Prostate gland (tissue), 2 donors: Measurements from ENCODE around the gene PLEKHN1. TPM values are rescaled to one million over a fixed set of nuclear protein-coding genes. Genes with fewer than 3 reads are reported as not detected.

Experiments used
- DNase-seq: peaks from one replicate; pipeline ENCODE4 v3.0.0-alpha.2; 2019; ENCODE audit warnings: low spot score
- H3K27ac ChIP-seq, 2 donors: fragments of 200-600 bp; sonication (generic); 2 replicates each; pipeline ENCODE4 v1.5.1; 2017 to 2019
- H3K27me3 ChIP-seq: fragments of 200-600 bp; sonication (generic); replicated peaks from 2 replicates; pipeline ENCODE4 v1.5.1; 2019; ENCODE audit not compliant: insufficient read depth
- H3K36me3 ChIP-seq, 2 donors: fragments of 200-600 bp; sonication (generic); 1 replicate in 1 of 2; 2 replicates in 1 of 2; pipeline versions ENCODE4 v1.5.1 to v1.8.1; 2017 to 2019
- H3K4me1 ChIP-seq: fragments of 200-600 bp; sonication (generic); replicated peaks from 2 replicates; pipeline ENCODE4 v1.5.1; 2019
- H3K4me3 ChIP-seq, 2 donors: fragments of 200-600 bp; sonication (generic); 2 replicates each; pipeline ENCODE4 v1.5.1; 2017 to 2019
- H3K9me3 ChIP-seq: fragments of 200-600 bp; sonication (generic); 2 replicates; pipeline ENCODE4 v1.5.1; 2017
- CTCF ChIP-seq, 4 experiments: fragments of 200-600 bp in 2 of 4; fragments of 450-650 bp in 2 of 4; sonication (generic) in 2 of 4; IDR thresholded peaks; 1 replicate in 3 of 4; 2 replicates in 1 of 4; pipeline ENCODE4 v1.5.1; 2016 to 2019; ENCODE audit warnings: antibody characterized with exemption in 4 of 4, mild to moderate bottlenecking in 2 of 4, moderate library complexity in 2 of 4
- POLR2A ChIP-seq: fragments of 450-650 bp; IDR thresholded peaks from one replicate; pipeline ENCODE4 v1.6.1; 2016; ENCODE audit warnings: antibody characterized with exemption, mild to moderate bottlenecking
- POLR2AphosphoS5 ChIP-seq: sonication (generic); formaldehyde crosslinking; IDR thresholded peaks from one replicate; pipeline ENCODE4 v1.6.1; 2017; ENCODE audit warnings: antibody characterized with exemption
- WGBS: methylation state at CpG from one replicate; pipeline ENCODE4 v1.1.5; 2018; 5-methylcytosine and 5-hydroxymethylcytosine counted together
- intact Hi-C: fragments of 100-400 bp; cut with DNase I; formaldehyde crosslinking; loops from one replicate; pipeline ENCODE4 v1.14.2; 2022
- total RNA-seq, 2 donors: library from RNA; depleted of rRNA; stranded (reverse); fragments of >200 nt; gene quantifications; one replicate each; pipeline ENCODE4 v1.1.0, GENCODE V29; 2016

The PLEKHN1 gene
- total RNA-seq, 2 donors from 2014 or later, result 1.4 to 6.4 TPM

- H3K4me3 ChIP-seq, result no peak overlapping the region
- peaks cover 2% of the 10 kb centered on the region for H3K4me1 ChIP-seq
- TF ChIP-seq POLR2A, result no peak
- no peak for TF ChIP-seq POLR2AphosphoS5
- TF ChIP-seq CTCF (IDR thresholded peaks at IDR 0.05), result no peak
- no peaks in the 10 kb centered on the region for H3K36me3 ChIP-seq
- 79% methylated on average over 41 of the region's 60 CpGs for WGBS
- peaks cover 1% of the 10 kb centered on the region for H3K27me3 ChIP-seq
- H3K27ac ChIP-seq, result no peak overlapping the region
- no peak for DNase-seq
- no peaks in the 10 kb centered on the region for H3K9me3 ChIP-seq
- intact Hi-C loops, result no loop called here
Observed at GRCh38 chr1:978835-979743, 12.8 kb downstream of the PLEKHN1 start.

DNA sequence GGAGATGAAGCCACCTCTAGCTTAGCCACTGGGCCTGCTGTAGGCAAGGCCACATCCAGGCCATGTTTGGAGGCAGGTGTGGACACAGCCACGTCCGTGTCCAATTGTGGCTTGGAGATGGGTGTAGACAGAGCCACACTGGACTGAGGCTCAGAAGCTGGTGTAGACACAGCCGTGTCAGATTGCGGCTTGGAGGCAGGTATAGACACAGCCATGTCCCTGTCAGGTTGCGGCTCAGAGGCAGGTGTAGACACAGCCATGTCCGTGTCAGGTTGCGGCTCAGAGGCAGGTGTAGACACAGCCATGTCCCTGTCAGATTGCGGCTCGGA lies 13.4 kb downstream of the PLEKHN1 start:
- Histone ChIP-seq H3K27ac (no peak overlapping the region), H3K9me3 (no peaks in the 10 kb centered on the region), H3K36me3 (no peaks in the 10 kb centered on the region), H3K4me3 (no peak overlapping the region), H3K27me3 (peaks cover 1% of the 10 kb centered on the region), H3K4me1 (peaks cover 2% of the 10 kb centered on the region)
- 77% methylated on average over 9 of the region's 9 CpGs for whole genome bisulfite sequencing
- intact Hi-C loops, result no loop called here
- no peak for TF ChIP-seq CTCF (IDR thresholded peaks at IDR 0.05)
- no peak for TF ChIP-seq POLR2A
- no peak for TF ChIP-seq POLR2AphosphoS5
- DNase-seq, result no peak

- Histone ChIP-seq H3K36me3 (no peaks in the 10 kb centered on the region), H3K9me3 (no peaks in the 10 kb centered on the region), H3K4me1 (peaks cover 2% of the 10 kb centered on the region), H3K27ac (no peak overlapping the region), H3K27me3 (peaks cover 1% of the 10 kb centered on the region), H3K4me3 (no peak overlapping the region)
- TF ChIP-seq POLR2AphosphoS5 (no peak), CTCF (IDR thresholded peaks at IDR 0.05) (no peak), POLR2A (no peak)
- intact Hi-C loops, result no loop called here
- WGBS, result 62% methylated on average over 13 of the region's 13 CpGs
- no peak for DNase-seq
Observed at GRCh38 chr1:980137-980571, 13.9 kb downstream of the PLEKHN1 start.

DNA sequence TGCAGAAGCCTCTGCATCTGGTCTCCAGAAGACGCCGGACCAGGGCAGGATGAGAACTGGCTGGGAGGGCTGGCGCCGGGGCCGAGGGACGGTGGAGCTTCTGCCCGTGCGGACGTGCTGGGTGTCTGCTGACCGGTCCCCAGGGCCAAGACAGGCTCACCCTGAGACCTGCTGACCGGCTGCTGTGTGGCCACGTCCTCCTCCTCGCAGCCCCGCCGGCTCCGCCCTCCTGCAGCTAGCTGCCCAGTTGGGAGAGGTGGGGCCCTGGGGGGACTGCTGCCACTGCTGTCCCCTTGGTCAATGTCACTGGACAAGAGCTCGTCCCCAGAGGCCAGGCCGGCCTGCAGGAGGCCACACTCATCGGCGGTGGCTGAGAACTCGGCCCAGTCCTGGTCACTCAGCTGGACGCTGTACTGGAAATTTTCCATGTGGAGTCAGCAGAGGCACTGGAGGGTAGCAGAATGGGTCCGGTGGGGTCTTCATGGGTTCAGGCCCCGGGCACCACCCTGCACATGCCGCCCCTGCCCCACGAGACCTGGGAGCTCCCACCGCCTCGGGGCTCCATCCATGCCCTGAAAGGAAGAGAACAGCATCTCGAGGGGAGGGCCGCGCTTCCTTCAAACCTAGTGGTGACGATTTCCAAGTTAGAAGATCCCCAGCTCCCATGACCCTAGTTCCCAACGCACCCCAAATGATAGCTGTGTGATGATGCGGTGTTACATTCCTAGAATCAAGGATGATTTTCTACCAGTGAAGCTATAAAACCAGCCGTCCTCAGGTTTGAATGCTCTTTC lies 14.5 kb downstream of the PLEKHN1 start:
- Histone ChIP-seq H3K9me3 (no peaks in the 10 kb centered on the region), H3K4me1 (no peaks in the 10 kb centered on the region), H3K27me3 (peaks cover 1% of the 10 kb centered on the region), H3K4me3 (no peak overlapping the region), H3K36me3 (no peaks in the 10 kb centered on the region), H3K27ac (no peak overlapping the region)
- 76% methylated on average over 33 of the region's 35 CpGs for WGBS
- intact Hi-C loops, result no loop called here
- DNase-seq, result no peak
- TF ChIP-seq POLR2A, result no peak

DNA sequence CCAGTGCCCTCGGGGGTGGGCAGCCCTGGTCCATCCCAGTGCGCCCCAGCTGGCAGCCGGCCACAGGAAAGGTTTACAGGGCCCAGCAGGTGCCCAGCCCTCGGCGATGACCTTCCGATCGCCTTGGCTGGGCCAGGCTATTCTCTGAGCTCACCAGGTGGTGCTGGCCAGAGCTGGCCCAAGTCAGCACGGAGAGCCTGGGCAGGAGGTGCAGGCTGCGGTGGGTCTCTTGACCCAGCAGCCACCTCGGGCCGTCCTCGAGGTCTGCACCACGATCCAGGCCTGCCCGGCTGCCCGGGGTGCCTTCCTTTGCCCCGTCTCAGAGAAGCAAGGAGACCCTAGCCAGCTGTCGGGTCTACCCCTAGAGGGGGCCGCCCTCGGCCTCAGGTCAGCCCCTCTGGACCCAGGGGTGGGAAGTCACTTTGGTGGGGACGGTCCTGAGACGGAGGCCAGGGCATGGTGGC lies 15.2 kb downstream of the PLEKHN1 start:
- H3K27ac ChIP-seq, result no peak overlapping the region
- intact Hi-C loops, result no loop called here
- WGBS, result 82% methylated on average over 21 of the region's 21 CpGs

More for the DNA sequence above, 15.2 kb downstream of the PLEKHN1 start:
- Histone ChIP-seq H3K4me3 (no peak overlapping the region), H3K9me3 (no peaks in the 10 kb centered on the region), H3K4me1 (no peaks in the 10 kb centered on the region), H3K27me3 (peaks cover 1% of the 10 kb centered on the region), H3K36me3 (no peaks in the 10 kb centered on the region)
- DNase-seq, result no peak
- no peak for TF ChIP-seq POLR2A
- TF ChIP-seq CTCF (IDR thresholded peaks at IDR 0.05), result no peak
- TF ChIP-seq POLR2AphosphoS5, result no peak
